ENCODE results near the gene SEC61A2.

GRCh38 chr10:12129222-12130111 lies at the start of gene SEC61A2:
- TF ChIP-seq, protein P1, sequence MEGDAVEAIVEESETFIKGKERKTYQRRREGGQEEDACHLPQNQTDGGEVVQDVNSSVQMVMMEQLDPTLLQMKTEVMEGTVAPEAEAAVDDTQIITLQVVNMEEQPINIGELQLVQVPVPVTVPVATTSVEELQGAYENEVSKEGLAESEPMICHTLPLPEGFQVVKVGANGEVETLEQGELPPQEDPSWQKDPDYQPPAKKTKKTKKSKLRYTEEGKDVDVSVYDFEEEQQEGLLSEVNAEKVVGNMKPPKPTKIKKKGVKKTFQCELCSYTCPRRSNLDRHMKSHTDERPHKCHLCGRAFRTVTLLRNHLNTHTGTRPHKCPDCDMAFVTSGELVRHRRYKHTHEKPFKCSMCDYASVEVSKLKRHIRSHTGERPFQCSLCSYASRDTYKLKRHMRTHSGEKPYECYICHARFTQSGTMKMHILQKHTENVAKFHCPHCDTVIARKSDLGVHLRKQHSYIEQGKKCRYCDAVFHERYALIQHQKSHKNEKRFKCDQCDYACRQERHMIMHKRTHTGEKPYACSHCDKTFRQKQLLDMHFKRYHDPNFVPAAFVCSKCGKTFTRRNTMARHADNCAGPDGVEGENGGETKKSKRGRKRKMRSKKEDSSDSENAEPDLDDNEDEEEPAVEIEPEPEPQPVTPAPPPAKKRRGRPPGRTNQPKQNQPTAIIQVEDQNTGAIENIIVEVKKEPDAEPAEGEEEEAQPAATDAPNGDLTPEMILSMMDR (conservative IDR thresholded peaks at IDR 0.05; ENCODE audit: low read depth in 2 of 2) = no peak
- peak; percentile 76 for TF ChIP-seq POLR2AphosphoS5 (IDR thresholded peaks at IDR 0.05; ENCODE audit: low read depth)
- TF ChIP-seq EZH2 (IDR thresholded peaks at IDR 0.05; ENCODE audit: low read depth, unreplicated experiment) = no peak
- TF ChIP-seq CREB1 (CRISPR knock-in tag; IDR thresholded peaks at IDR 0.05; ENCODE audit: low read depth) = no peak
- no peak for TF ChIP-seq EZH2phosphoT487 (IDR thresholded peaks at IDR 0.05; ENCODE audit: unreplicated experiment)
- no peak for TF ChIP-seq REST (IDR thresholded peaks at IDR 0.05; ENCODE audit: unreplicated experiment)

Measured in GM23338 (cell line).